Right lobe of liver (tissue), 6 donors: Measurements from ENCODE around the gene NTN4. TPM values are rescaled to one million over a fixed set of nuclear protein-coding genes. Genes with fewer than 3 reads are reported as not detected.

Experiments used
- ATAC-seq, 4 donors: fragments of 200-7000 bp; cut with Tn5 transposase; one replicate each; pipeline ENCODE4 v1.9.1; 2020; ENCODE audit warnings: mild to moderate bottlenecking in 4 of 4, moderate library complexity in 4 of 4
- DNase-seq, 3 donors: peaks; one replicate each; pipeline ENCODE4 v3.0.0-alpha.2; 2020
- H3K27ac ChIP-seq, 3 donors: fragments of 200-600 bp; one replicate each; pipeline ENCODE4 v1.8.0; 2022
- H3K27me3 ChIP-seq, 2 donors: fragments of 200-600 bp; one replicate each; pipeline ENCODE4 v1.8.0; 2022
- H3K36me3 ChIP-seq, 4 donors: fragments of 200-600 bp; sonication (generic) in 1 of 4; one replicate each; pipeline versions ENCODE4 v1.5.1 to v1.8.0; 2017 to 2022; ENCODE audit warnings: control low read depth in 1 of 4
- H3K4me1 ChIP-seq, 4 donors: fragments of 200-600 bp; sonication (generic) in 1 of 4; one replicate each; pipeline versions ENCODE4 v1.5.1 to v1.8.0; 2017 to 2022; ENCODE audit warnings: control low read depth in 1 of 4
- H3K4me3 ChIP-seq, 3 donors: fragments of 200-600 bp; one replicate each; pipeline ENCODE4 v1.8.0; 2022
- H3K9me3 ChIP-seq, 4 donors: fragments of 200-600 bp; sonication (generic) in 1 of 4; one replicate each; pipeline versions ENCODE4 v1.5.1 to v1.8.0; 2017 to 2022; ENCODE audit warnings: control low read depth in 1 of 4
- CTCF ChIP-seq, 4 donors: fragments of 200-600 bp in 3 of 4; fragments of 450-650 bp in 1 of 4; IDR thresholded peaks; one replicate each; pipeline versions ENCODE4 v1.5.1 to v1.8.0; 2016 to 2022; ENCODE audit warnings: antibody characterized with exemption in 4 of 4, mild to moderate bottlenecking in 2 of 4
- POLR2A ChIP-seq: fragments of 450-650 bp; IDR thresholded peaks from one replicate; pipeline ENCODE4 v1.6.1; 2017; ENCODE audit warnings: antibody characterized with exemption, mild to moderate bottlenecking
- WGBS: methylation state at CpG from one replicate; pipeline ENCODE4 v1.1.6; 2018; ENCODE audit warnings: low coverage, low lambda C conversion rate; ENCODE audit not compliant: insufficient coverage; ENCODE audit errors: missing lambda C conversion rate; 5-methylcytosine and 5-hydroxymethylcytosine counted together
- intact Hi-C, 2 donors: fragments of 100-400 bp; cut with DNase I; formaldehyde crosslinking; loops; one replicate each; pipeline versions ENCODE4 v1.11.2 to v1.14.1; 2022
- total RNA-seq, 6 experiments: library from RNA; depleted of rRNA in 2 of 6; stranded (reverse); fragments of >200 nt in 2 of 6; fragmentation: NEBNext Ultra II Directional in 3 of 6; extraction: Animal tissue kit (Norgen Biotek cat#: 25700) in 3 of 6; gene quantifications; one replicate each; pipeline versions ENCODE4 v1.1.0 to v1.2.4, GENCODE V29; 2016 to 2023
- donor health status: DM: no; HTN: yes; CAD: no.
- donor health status: DM: no; HTN: no; CAD: no.
- donor health status: DM: no; HTN: no; CAD: no.
- donor health status: DM: no; HTN: yes; CAD: no.
- donor health status: DM: no; HTN: yes; CAD: no.

Gene NTN4
- total RNA-seq, 6 experiments from 2014 or later = 14.7 to 28.7 (median 18.9) TPM

GRCh38 chr12:95633049-95633731, 157.4 kb downstream of the NTN4 start:
- Histone ChIP-seq H3K9me3 (no peaks in the 10 kb centered on the region), H3K4me3 (no peak overlapping the region), H3K36me3 (no peaks in the 10 kb centered on the region), H3K27ac (peak overlapping the region; percentile 32 to 91 (median 80)), H3K27me3 (no peaks in the 10 kb centered on the region), H3K4me1 (peaks cover 0 to 37% (median 12%) of the 10 kb centered on the region in 4 donors)
- peak in 2 of 3 donors; percentile 50 to 66 for DNase-seq
- intact Hi-C loops = no loop called here
- WGBS = 37% methylated on average over 8 of the region's 9 CpGs
- ATAC-seq = peak; percentile 26 to 74 (median 38)
- TF ChIP-seq CTCF (IDR thresholded peaks at IDR 0.05) (no peak), POLR2A (no peak)

GRCh38 chr12:95630496-95630895, 160.1 kb downstream of the NTN4 start:
- H3K4me3 ChIP-seq = no peak overlapping the region
- H3K27me3 ChIP-seq = no peaks in the 10 kb centered on the region
- no peaks in the 10 kb centered on the region for H3K36me3 ChIP-seq
- no peak overlapping the region for H3K27ac ChIP-seq
- no peak for TF ChIP-seq POLR2A
- no peak for TF ChIP-seq CTCF (IDR thresholded peaks at IDR 0.05)
- DNase-seq = no peak
- WGBS = 68% methylated on average over 5 of the region's 5 CpGs
- H3K9me3 ChIP-seq = no peaks in the 10 kb centered on the region
- no peak for ATAC-seq
- intact Hi-C loops = no loop called here
- H3K4me1 ChIP-seq = peaks cover 0 to 42% (median 11%) of the 10 kb centered on the region in 4 donors

- DNase-seq (no peak), ATAC-seq (no peak)
- intact Hi-C loops = loop anchor here in 1 of 2 donors (10.0 kb wide), 1 partner anchor 165 kb away; the partner anchor contains the start of gene NTN4
- Histone ChIP-seq H3K27ac (no peak overlapping the region), H3K4me1 (peaks cover 0 to 44% (median 12%) of the 10 kb centered on the region in 4 donors), H3K9me3 (no peaks in the 10 kb centered on the region), H3K4me3 (no peak overlapping the region), H3K27me3 (no peaks in the 10 kb centered on the region), H3K36me3 (no peaks in the 10 kb centered on the region)
- TF ChIP-seq POLR2A (no peak), CTCF (IDR thresholded peaks at IDR 0.05) (no peak)
- WGBS = 90% methylated on average over 3 of the region's 3 CpGs
Measured at GRCh38 chr12:95629392-95629791, 161.2 kb downstream of the NTN4 start.

- H3K36me3 ChIP-seq = no peaks in the 10 kb centered on the region
- 14% methylated on average over 5 of the region's 5 CpGs for WGBS
- H3K4me1 ChIP-seq = peaks cover 0 to 21% (median 5%) of the 10 kb centered on the region in 4 donors
- H3K27ac ChIP-seq = no peak overlapping the region
- intact Hi-C loops = loop anchor here in 1 of 2 donors (10.0 kb wide), 1 partner anchor 168 kb away; the partner anchor contains the start of gene NTN4
- H3K4me3 ChIP-seq = no peak overlapping the region
- TF ChIP-seq CTCF (IDR thresholded peaks at IDR 0.05) = no peak
- TF ChIP-seq POLR2A = no peak
- H3K9me3 ChIP-seq = no peaks in the 10 kb centered on the region
- peak in 1 of 4 donors; percentile 5 for ATAC-seq
- DNase-seq = no peak
- H3K27me3 ChIP-seq = no peaks in the 10 kb centered on the region
Measured at GRCh38 chr12:95626854-95627253, 163.7 kb downstream of the NTN4 start.
